ENCODE measurements around the gene SLC37A4.
"Not testable (repeated sequence)": the region's sequence is repeated elsewhere in the genome, so short reads cannot be mapped to it uniquely, and the experiment has no call there.

The SLC37A4 gene

GRCh38 chr11:119019996-119020395, 10.7 kb downstream of the SLC37A4 start:
- DNase-seq (ENCODE audit: low read depth in 1 of 2, low spot score in 1 of 2): peak in 1 of 2 experiments; percentile 12
- no peaks in the 10 kb centered on the region for H3K27me3 ChIP-seq (ENCODE audit: insufficient read depth, poor library complexity, severe bottlenecking)

GRCh38 chr11:119018074-119018938, 12.4 kb downstream of the SLC37A4 start, which contains the start of the genes RPS25 and TRAPPC4:
RPS25 (minus strand) TSS chr11:119018343; CDS start chr11:119018284, 59 bp downstream.
TRAPPC4 (plus strand) TSS chr11:119018766; CDS start chr11:119018796, 30 bp downstream.
- H3K27me3 ChIP-seq (ENCODE audit: insufficient read depth, poor library complexity, severe bottlenecking): no peaks in the 10 kb centered on the region
- TF ChIP-seq GABPA (IDR thresholded peaks at IDR 0.05; ENCODE audit: low read depth): peak; percentile 99
- TF ChIP-seq SPI1 (IDR thresholded peaks at IDR 0.05; ENCODE audit: borderline replicate concordance, low read depth): peak; percentile 91
- TF ChIP-seq CTCF (IDR thresholded peaks at IDR 0.05; ENCODE audit: insufficient read depth, low read length): no peak
- TF ChIP-seq POLR2AphosphoS5 (IDR thresholded peaks at IDR 0.05; ENCODE audit: low read depth): peak; percentile 89
- peak; percentile 69 for TF ChIP-seq REST (IDR thresholded peaks at IDR 0.05; ENCODE audit: insufficient replicate concordance, low read depth)
- peak; percentile 97 to 98 for DNase-seq (ENCODE audit: low read depth in 1 of 2, low spot score in 1 of 2)
- H3K27ac ChIP-seq (replicated peaks): peak within 1 kb of the TSS; percentile 94
- peak within 1 kb of the TSS; percentile 98 for H3K4me3 ChIP-seq (replicated peaks; ENCODE audit: insufficient read depth, low read length)

More at GRCh38 chr11:119019996-119020395, 10.7 kb downstream of the SLC37A4 start:
- Histone ChIP-seq H3K27ac (replicated peaks) (no peak overlapping the region; the same call in 1 of the 2 replicates), H3K4me3 (replicated peaks; ENCODE audit: insufficient read depth, low read length) (peak overlapping the region; percentile 98)
- TF ChIP-seq CTCF (IDR thresholded peaks at IDR 0.05; ENCODE audit: insufficient read depth, low read length) (no peak), SPI1 (IDR thresholded peaks at IDR 0.05; ENCODE audit: borderline replicate concordance, low read depth) (no peak), REST (IDR thresholded peaks at IDR 0.05; ENCODE audit: insufficient replicate concordance, low read depth) (no peak), POLR2AphosphoS5 (IDR thresholded peaks at IDR 0.05; ENCODE audit: low read depth) (no peak), GABPA (IDR thresholded peaks at IDR 0.05; ENCODE audit: low read depth) (no peak)

- Histone ChIP-seq H3K4me3 (replicated peaks; ENCODE audit: insufficient read depth, low read length) (peak overlapping the region; percentile 98), H3K27ac (replicated peaks) (peak overlapping the region; percentile 94)
These were observed 13.3 kb downstream of the SLC37A4 start for GRCh38 chr11:119017377-119017776.

GRCh38 chr11:119016216-119017009, 14.3 kb downstream of the SLC37A4 start:
- TF ChIP-seq CTCF (IDR thresholded peaks at IDR 0.05; ENCODE audit: insufficient read depth, low read length) (no peak), POLR2AphosphoS5 (IDR thresholded peaks at IDR 0.05; ENCODE audit: low read depth) (peak; percentile 20), REST (IDR thresholded peaks at IDR 0.05; ENCODE audit: insufficient replicate concordance, low read depth) (no peak), SPI1 (IDR thresholded peaks at IDR 0.05; ENCODE audit: borderline replicate concordance, low read depth) (no peak), GABPA (IDR thresholded peaks at IDR 0.05; ENCODE audit: low read depth) (no peak)
- Histone ChIP-seq H3K27ac (replicated peaks) (peak overlapping the region; percentile 94), H3K27me3 (ENCODE audit: insufficient read depth, poor library complexity, severe bottlenecking) (no peaks in the 10 kb centered on the region), H3K4me3 (replicated peaks; ENCODE audit: insufficient read depth, low read length) (peak overlapping the region; percentile 98)
- no peak for DNase-seq (ENCODE audit: low read depth in 1 of 2, low spot score in 1 of 2)

More at GRCh38 chr11:119017377-119017776, 13.3 kb downstream of the SLC37A4 start:
- DNase-seq (ENCODE audit: low read depth in 1 of 2, low spot score in 1 of 2); H3K27me3 ChIP-seq (ENCODE audit: insufficient read depth, poor library complexity, severe bottlenecking): not testable (repeated sequence)
